Measurements from ENCODE around the gene FZD10.

The FZD10 gene

GRCh38 chr12:130214686-130215395 lies 52.6 kb downstream of the FZD10 start:
- DNase-seq: no peak

Data from cerebellar nuclear complex (tissue), 1 donor.